Right hindlimb (tissue), 1 donor: ENCODE measurements around the gene FLT4.
"Not testable (repeated sequence)": the region's sequence is repeated elsewhere in the genome, so short reads cannot be mapped to it uniquely, and the experiment has no call there.

Experiments used
- DNase-seq: peaks from one replicate; pipeline ENCODE4 v3.0.0-alpha.2; 2018

FLT4 gene

GRCh38 chr5:180669661-180670060, 20.3 kb upstream of the FLT4 start:
- DNase-seq, result no peak

DNA sequence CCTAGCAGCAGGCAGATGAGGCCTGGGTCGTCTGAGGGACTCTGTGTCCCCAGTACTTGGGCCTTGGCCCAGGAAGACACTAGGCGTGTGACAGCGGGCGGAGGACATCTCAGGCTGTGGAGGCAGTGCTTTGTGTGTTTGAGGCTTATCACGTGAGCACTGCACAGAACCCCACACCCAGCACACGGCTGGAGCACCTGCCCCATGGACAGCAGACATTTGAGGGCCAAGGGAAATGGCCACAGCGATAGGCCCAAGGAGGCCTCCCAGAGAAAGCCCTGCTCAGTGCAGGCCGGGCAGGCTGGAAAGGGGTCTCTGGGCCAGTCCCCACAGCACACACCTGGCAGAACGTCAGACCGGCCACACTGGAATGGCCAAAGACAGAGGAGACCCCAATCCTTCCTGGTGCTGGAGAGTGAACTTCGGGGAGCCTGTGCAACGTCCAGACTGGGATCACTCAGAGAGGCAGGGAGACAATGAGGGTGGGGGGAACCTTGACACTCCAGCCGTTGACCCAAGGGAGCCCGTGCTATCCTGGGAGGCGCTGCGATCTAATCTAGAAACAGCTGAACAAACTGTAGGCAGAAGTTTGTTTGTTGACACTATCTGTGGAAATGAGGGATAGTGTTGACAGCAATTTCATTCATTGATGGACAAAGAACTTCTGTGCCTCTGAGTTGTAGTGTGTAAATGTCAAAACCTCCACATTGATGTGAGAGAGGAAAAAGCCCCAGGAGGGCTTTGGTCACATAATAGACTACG, 19.6 kb upstream of the FLT4 start:
- DNase-seq, result no peak

DNA sequence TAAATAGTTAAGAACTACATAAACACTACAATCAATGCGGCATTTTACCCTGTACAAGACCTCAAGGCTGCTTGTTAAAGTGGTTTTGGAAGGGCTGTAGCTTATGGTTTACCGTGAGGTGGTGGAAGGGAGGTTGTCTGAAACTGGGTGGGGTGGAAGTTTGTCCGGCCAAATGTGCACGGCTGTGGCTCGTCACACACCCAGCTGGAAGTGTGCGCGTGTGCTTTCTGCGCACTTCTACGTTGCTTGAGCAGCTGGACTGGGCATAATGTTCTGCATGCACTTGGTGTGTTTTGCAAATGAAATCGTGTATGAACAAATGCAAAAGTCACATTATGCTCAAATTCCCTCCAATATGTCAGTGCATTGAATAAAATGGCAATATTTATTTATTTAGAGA, 17.4 kb upstream of the FLT4 start:
- no peak for DNase-seq

- DNase-seq, result no peak
These were observed 16.4 kb upstream of the FLT4 start for GRCh38 chr5:180665682-180666404.

GRCh38 chr5:180658774-180659564, 9.6 kb upstream of the FLT4 start:
- DNase-seq, result no peak

DNA sequence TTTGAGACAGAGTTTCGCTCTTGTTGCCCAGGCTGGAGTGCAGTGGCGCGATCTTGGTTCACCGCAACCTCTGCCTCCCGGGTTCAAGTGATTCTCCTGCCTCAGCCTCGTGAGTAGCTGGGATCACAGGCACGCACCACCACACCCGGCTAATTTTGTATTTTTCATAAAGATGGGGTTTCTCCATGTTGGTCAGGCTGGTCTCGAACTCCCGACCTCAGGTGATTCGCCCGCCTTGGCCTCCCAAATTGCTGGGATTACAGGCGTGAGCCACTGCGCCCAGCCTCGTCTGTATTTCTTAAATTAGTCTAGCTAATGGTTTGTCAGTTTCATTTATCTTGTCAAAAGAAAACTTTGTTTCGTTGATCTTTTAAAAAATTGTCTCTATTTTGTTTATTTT, 5.8 kb upstream of the FLT4 start:
- not testable (repeated sequence) for DNase-seq

GRCh38 chr5:180652771-180653170, 3.4 kb upstream of the FLT4 start:
- DNase-seq, result no peak

DNA sequence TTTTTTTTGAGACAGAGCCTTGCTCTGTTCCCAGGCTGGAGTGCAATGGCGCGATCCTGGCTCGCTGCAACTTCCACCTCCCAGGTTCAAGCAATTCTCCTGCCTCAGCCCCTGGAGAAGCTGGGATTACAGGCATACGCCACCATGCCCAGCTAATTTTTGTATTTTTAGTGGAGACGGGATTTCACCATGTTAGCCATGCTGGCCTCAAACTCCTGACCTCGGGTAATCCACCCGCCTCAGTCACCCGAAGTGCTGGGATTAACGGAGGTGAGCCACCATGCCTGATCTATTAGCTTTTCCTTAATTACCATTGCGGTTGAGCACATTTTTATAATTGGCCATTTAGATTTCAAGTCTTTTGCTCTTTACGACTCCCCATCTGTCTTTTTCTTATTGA, 2.9 kb upstream of the FLT4 start:
- DNase-seq, result no peak

GRCh38 chr5:180648658-180649296, 623 bp downstream of the FLT4 start:
- DNase-seq, result no peak

DNA sequence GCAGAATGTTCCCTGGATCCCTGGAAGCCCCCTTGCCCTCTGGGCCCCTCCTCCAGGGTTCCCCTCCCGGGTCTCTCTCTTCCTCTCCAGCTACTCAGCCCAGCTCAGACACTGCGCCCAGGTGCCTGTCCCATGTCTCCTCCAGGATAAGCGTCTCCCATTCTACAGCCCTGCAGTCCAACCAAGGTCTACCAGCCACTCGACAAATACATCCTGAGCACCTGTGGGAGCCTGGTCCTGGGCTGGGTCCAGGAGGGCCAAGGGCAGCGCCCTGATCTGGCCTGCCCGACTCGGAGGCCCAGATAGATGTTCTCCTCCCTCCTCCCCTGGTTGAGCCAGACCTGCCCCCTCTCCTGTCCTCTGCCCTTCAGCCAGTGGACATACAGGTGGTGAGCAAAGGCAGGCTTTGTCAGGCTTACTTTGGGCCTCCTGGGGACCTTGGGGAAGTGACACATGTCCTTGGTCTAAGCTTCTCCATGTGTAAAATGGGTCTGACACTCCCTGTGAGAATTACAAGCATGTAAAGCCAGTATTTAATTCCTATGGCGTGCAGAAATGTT, 1.4 kb downstream of the FLT4 start:
- no peak for DNase-seq

DNA sequence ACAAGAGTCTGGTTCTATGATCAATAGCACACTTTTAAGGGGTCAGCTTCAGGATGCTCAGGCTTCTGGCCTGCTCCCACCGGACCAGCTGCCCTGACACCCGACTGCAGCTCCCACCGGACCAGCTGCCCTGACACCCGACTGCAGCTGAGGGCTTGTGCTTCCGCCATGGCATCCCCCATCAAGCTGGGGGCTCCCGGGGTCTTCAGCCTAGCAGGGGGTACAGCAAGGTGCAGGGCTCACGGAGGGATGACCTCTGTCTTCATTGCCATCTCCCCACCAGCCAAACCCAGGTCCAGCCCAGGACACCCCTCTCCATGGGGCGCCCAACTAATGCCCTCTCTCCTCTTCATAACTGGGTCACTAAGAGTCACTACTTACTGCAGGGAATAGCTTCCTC, 1.9 kb downstream of the FLT4 start:
- DNase-seq, result no peak

GRCh38 chr5:180646963-180647305, 2.5 kb downstream of the FLT4 start:
- DNase-seq, result no peak

- DNase-seq, result no peak
These were observed 3.0 kb downstream of the FLT4 start for GRCh38 chr5:180646289-180646962.

DNA sequence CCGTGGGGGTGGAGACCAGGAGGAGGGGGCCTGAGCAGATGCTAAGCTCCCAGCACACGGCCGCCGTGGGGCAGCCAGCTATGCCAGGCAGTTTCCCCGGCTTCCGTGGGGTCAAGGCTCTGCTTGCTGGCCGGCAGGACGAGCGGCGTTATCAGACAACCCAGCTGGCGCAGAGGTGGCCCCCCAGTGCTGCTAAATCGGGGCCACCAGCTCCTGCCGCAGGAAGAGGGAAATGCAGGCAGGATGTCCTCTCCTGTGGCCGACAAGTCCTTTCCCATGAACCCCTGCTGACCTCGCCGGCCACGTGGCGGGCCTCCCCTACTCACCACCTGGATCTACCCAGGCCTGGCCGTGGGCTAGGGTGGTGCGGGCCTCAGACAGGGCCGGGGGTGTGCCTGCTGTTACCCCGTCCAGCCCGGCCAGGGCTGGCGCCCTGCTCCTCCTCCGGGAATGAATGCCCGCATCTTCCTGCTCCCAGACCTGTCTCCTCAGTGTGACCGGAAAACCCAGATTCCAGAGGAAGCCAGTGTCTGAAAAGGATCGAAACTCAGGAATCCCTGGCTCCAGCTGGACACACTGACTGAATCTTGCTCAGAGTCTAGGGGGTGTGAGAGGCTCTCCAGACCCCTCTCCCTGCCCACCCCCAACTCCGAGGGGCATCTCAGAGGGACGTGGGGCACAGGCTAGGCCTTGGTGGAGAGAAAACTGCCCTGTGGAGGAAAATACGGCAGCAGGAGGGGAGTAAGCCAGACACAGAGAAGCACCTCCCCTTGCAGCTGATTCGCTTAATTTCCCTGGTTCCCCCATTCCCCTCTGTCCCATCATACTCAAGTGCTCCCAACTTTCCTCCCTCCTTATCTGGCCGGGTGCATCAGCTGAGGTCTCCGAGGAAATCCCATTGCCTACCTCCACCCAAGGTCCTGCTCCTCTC, 3.9 kb downstream of the FLT4 start:
- no peak for DNase-seq

DNA sequence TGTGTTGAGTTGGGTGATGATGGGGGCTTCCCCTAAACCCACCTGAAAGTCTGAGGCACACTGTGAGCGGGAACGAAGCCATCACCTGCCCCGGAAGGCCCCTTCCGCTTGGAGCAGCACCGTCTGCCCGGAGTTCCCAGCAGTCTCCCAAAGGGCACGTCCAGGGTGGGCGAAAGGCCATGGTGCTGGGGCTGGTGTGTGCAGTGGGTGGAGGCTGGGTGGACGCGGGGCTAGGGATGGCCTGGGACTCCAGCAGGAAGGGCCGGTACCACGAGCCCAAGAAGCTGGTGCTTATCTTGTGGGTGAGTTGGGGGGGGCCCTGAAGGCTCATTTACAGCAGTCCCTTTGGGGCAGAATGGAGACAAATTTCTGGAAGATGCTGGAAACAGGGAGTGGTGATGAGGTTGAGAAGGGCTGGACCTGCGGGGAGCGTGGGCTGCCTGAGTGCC, 4.6 kb downstream of the FLT4 start:
- no peak for DNase-seq

DNA sequence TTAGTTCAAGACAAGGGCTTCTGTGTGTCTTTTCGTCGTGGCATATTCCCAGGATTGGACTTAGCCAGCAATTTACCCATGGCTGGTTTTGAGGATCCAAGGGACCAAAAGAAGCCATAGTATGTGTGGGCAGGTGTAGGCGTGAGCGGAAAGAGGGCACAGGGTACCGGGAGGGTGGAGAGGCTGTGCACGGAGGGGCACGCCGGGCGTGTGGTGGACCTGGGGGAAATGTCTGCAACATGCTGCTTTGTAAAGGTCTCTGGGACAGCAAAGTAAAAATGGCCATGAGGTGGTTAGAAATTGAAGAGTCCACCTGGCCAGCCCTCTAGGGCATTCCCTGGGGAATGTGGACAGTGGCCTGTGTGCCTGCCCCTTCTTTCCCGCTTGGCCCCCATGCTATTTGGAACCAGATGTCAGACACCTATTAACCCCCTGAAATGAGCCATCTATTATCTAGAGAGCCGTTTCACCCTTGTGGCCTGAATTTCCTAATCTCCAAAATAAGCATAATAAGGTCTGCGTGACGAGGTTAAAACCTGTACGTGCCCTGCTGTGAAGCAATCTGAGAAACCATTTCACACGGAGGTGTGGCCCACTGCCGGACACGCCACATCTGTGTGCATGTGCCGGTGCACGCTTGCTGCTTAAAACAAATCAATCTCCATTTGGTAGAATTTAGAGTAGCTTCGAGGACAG, 5.1 kb downstream of the FLT4 start:
- no peak for DNase-seq

- no peak for DNase-seq
These were observed 6.1 kb downstream of the FLT4 start for GRCh38 chr5:180643191-180643851.

- DNase-seq, result no peak
These were observed 6.6 kb downstream of the FLT4 start for GRCh38 chr5:180642779-180643178.

GRCh38 chr5:180642181-180642775, 7.1 kb downstream of the FLT4 start:
- no peak for DNase-seq

GRCh38 chr5:180641566-180641900, 7.9 kb downstream of the FLT4 start:
- DNase-seq, result no peak
